Measurements from ENCODE around the gene PIGW.

PIGW gene

GRCh38 chr17:36532435-36532975 lies 2.3 kb upstream of the PIGW start:
- Histone ChIP-seq H3K9ac (no peak overlapping the region), H3K4me3 (IDR thresholded peaks at IDR 0.05; ENCODE audit: insufficient read depth, low read depth, low read length) (no peak overlapping the region), H3K4me2 (no peak overlapping the region), H3K79me2 (ENCODE audit: insufficient read depth, low read depth) (peaks cover 25% of the 10 kb centered on the region), H3K27ac (no peak overlapping the region), H3K4me1 (ENCODE audit: low read depth, poor library complexity, severe bottlenecking) (peaks cover 16% of the 10 kb centered on the region), H3K27me3 (ENCODE audit: insufficient read depth, low read depth) (no peaks in the 10 kb centered on the region), H2AFZ (ENCODE audit: low read depth) (no peak overlapping the region), H4K20me1 (ENCODE audit: insufficient read depth) (no peaks in the 10 kb centered on the region), H3K36me3 (ENCODE audit: insufficient read depth) (peaks cover 5% of the 10 kb centered on the region; the same call in 1 of the 2 replicates)
- no peak for TF ChIP-seq CTCF (conservative IDR thresholded peaks at IDR 0.05; ENCODE audit: low read depth, low read length)

DNA sequence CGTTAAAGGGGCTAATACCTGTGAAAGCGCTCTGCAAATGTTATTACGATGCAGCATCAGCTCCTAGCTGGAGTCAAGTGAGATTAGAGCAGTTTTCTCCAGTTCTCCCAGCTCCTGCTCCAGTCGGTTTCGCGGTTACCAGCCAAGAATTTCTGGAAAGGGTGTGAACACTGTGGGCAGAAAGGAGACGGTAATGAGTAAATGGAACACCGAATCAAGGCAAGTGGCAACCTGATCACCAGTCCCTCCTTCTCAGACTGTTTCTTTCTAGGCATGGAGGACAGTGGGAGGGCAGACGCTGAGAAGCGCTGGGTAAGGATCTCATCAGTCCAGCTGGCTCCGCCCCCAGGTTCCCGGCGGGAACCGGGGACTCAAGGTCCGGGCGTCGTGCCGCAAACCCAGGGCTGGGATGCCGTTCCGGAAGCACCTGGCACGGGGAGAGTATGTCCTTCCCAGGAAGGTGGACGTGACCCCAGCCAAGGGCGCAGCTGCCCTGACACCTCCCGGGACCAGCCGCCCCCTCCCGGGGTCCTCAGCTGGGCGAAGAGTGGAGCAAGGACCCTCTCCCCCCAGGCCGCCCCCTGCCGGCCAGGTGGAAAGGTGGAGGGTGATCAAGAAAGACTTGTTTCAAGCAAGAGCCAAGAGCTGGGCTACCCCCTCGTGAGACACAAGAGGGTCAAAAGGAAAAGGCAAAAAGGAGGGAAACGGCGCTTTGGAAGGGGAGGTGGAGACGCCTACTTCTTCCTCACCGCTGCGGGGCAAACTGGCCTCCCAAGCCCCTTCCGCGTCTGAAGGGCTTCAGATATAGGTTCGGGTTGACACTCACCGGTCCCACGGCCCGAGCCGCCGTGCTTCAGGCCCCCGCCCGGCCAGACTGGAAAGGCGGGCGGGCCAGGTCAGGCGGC lies 600 bp upstream of the PIGW start:
- Histone ChIP-seq H3K4me3 (IDR thresholded peaks at IDR 0.05; ENCODE audit: insufficient read depth, low read depth, low read length) (no peak overlapping the region), H3K4me1 (ENCODE audit: low read depth, poor library complexity, severe bottlenecking) (peaks cover 16% of the 10 kb centered on the region), H3K27me3 (ENCODE audit: insufficient read depth, low read depth) (no peaks in the 10 kb centered on the region), H4K20me1 (ENCODE audit: insufficient read depth) (no peaks in the 10 kb centered on the region), H3K9ac (peak overlapping the region; percentile 98), H2AFZ (ENCODE audit: low read depth) (peak overlapping the region; percentile 78), H3K79me2 (ENCODE audit: insufficient read depth, low read depth) (peaks cover 25% of the 10 kb centered on the region), H3K36me3 (ENCODE audit: insufficient read depth) (0 out of 2 replicates have a peak, but pooled peaks cover 5% of the 10 kb centered on the region), H3K4me2 (peak overlapping the region; percentile 70), H3K27ac (peak overlapping the region; percentile 97)
- TF ChIP-seq CTCF (conservative IDR thresholded peaks at IDR 0.05; ENCODE audit: low read depth, low read length), result peak; percentile 87

GRCh38 chr17:36535669-36536081 lies 888 bp downstream of the PIGW start:
- peaks cover 25% of the 10 kb centered on the region for H3K79me2 ChIP-seq (ENCODE audit: insufficient read depth, low read depth)
- H4K20me1 ChIP-seq (ENCODE audit: insufficient read depth), result no peaks in the 10 kb centered on the region
- H3K4me1 ChIP-seq (ENCODE audit: low read depth, poor library complexity, severe bottlenecking), result peaks cover 16% of the 10 kb centered on the region
- peak overlapping the region; percentile 78 for H2AFZ ChIP-seq (ENCODE audit: low read depth)
- peak overlapping the region; percentile 97 for H3K27ac ChIP-seq
- 0 out of 2 replicates have a peak, but pooled peaks cover 5% of the 10 kb centered on the region for H3K36me3 ChIP-seq (ENCODE audit: insufficient read depth)
- no peak for TF ChIP-seq CTCF (conservative IDR thresholded peaks at IDR 0.05; ENCODE audit: low read depth, low read length)
- no peak overlapping the region for H3K4me3 ChIP-seq (IDR thresholded peaks at IDR 0.05; ENCODE audit: insufficient read depth, low read depth, low read length)
- peak overlapping the region; percentile 45 for H3K4me2 ChIP-seq
- no peaks in the 10 kb centered on the region for H3K27me3 ChIP-seq (ENCODE audit: insufficient read depth, low read depth)
- H3K9ac ChIP-seq, result peak overlapping the region; percentile 98; the same call in 1 of the 2 replicates

- Histone ChIP-seq H3K27ac (no peak overlapping the region), H3K27me3 (ENCODE audit: insufficient read depth, low read depth) (no peaks in the 10 kb centered on the region), H3K79me2 (ENCODE audit: insufficient read depth, low read depth) (peaks cover 29% of the 10 kb centered on the region), H4K20me1 (ENCODE audit: insufficient read depth) (no peaks in the 10 kb centered on the region), H3K4me2 (no peak overlapping the region), H3K4me3 (IDR thresholded peaks at IDR 0.05; ENCODE audit: insufficient read depth, low read depth, low read length) (no peak overlapping the region), H3K4me1 (ENCODE audit: low read depth, poor library complexity, severe bottlenecking) (peaks cover 21% of the 10 kb centered on the region), H2AFZ (ENCODE audit: low read depth) (no peak overlapping the region), H3K36me3 (ENCODE audit: insufficient read depth) (no peaks in the 10 kb centered on the region), H3K9ac (no peak overlapping the region)
- TF ChIP-seq CTCF (conservative IDR thresholded peaks at IDR 0.05; ENCODE audit: low read depth, low read length), result no peak
These were observed 5.9 kb downstream of the PIGW start for GRCh38 chr17:36540696-36541095.

Measured in KMS-11 (cell line).